GM21423 (cell line): ENCODE measurements around the gene BGN.
A peak's percentile ranks its signal among the peaks of the same experiment; 100 is the strongest.

ENCODE experiments used
- ATAC-seq: cut with Tn5 transposase; IDR thresholded peaks from one replicate; pipeline ENCODE4 v1.9.1; 2021; ENCODE audit warnings: mild to moderate bottlenecking, moderate library complexity; ENCODE audit not compliant: unreplicated experiment

Gene BGN

DNA sequence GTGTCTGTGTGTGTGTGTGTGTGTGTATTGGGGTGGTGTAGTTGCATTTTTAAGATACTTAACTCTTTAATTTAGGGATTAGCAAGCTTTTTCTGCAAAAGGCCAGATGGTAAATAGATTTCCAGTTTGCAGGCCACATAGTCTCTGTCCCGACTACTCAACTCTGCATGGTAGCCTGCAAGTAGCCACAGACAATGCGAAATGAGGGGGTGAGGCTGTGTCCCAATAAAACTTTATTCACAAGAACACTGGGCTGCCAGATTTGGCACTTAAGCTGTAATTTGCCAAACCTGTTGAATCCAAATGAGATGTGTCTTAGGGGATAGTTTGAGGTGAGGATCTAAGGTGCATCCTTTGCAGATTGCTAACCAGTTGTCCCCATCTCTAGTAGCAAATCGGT, 29.5 kb downstream of the BGN start:
- ATAC-seq = no peak

- ATAC-seq = no peak
Observed at GRCh38 chrX:153525451-153525850, 30.7 kb downstream of the BGN start.

- no peak for ATAC-seq
Observed at GRCh38 chrX:153526042-153526441, 31.3 kb downstream of the BGN start.

DNA sequence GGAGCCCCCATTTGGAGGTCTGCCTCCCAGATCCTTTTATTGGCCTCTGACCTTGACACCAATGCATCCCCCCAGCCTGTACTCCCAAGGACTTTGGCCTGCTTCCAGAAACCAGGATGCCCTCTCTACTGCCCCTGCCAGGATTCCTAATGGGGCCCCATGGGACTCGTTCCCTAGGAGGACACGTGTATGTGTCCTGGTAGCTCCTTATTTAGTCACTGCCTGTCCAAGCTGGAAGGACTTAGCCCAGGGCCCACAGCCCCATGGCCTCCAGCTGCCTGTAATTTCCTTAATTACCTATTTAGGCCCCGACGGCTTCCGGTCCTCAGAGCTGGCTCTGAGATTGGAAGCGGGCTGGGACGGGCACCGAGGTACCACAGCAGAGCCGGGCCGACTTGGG, 32.0 kb downstream of the BGN start:
- ATAC-seq = no peak

GRCh38 chrX:153527208-153527607, 32.4 kb downstream of the BGN start:
- ATAC-seq = no peak

- ATAC-seq = no peak
Observed at GRCh38 chrX:153530411-153531129, 35.8 kb downstream of the BGN start.

DNA sequence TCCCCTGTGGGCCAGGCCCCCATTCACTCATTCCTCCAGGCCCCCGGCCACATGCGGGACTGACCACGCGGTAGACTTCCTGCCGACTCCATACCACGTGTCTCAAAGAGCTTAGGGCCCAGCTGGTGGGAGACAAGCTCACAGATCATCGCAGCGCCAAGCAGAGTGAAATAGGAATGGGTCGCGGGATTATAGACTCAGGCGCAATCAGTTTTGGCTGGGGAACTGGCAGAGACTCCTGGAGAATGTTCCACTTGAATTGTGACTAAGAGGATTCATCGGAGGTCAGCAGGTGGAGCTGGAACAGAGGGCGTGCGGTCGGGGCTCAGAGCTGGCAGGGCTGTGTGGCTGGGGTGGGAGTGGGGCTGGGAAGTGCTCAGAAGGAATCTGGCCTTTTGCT, 38.3 kb downstream of the BGN start:
- ATAC-seq = no peak

DNA sequence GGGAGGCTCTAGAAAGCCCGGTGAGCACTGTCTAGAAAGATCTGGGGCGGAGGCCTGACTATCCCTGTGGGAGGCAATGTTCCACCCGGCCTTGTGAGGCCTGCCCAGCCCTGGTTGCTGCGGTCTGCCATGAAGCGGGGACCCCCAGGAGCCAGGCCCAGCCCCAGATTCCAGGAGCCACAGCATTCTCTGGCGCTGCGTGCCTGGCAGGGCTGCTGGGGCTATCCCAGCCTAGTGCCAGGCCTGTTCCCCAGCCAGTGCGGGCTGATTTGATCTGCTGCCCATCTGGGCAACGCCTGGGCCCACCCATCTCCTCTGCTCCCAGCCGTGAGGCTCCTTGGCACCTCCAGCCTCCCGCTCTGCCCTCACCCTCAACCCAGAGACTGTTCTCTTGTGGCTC, 42.3 kb downstream of the BGN start:
- no peak for ATAC-seq

DNA sequence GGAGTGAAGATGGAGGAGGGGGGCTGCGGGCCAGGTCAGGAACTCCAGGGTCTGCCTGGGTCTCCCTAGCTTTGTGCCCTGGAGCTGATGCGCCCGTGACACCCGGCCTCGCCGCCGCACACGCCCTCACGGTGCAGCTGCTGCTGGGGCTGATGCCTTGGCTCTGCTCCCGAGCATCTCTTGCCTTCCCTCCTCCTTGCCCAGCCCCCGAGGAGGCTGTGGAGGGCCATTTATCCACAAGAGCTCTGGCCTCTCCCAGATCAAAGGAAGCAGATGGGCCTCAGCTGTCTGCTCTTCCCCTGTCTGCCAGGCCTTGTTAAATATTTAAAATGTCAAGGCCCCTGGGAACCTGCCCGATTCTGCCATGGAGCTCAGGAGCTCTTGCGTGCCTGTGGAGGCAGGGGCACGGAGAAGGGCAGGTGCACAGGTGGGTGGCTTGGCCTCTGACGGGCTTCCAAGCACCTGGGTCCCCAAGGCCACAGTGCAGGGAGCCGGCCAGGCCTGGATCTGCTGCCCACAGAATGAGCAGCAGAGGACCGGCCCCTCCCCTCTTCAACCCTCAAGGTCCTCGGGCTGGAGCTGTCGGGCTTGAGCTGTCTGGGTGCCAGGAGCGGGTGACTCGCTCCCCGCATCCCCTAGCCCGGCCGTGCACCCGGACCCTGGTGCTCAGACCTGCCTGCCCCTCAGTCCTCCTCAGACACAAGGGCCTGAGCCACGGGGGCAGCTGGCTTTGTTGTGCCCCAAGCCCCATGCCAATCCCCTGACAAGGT, 42.9 kb downstream of the BGN start:
- no peak for ATAC-seq

DNA sequence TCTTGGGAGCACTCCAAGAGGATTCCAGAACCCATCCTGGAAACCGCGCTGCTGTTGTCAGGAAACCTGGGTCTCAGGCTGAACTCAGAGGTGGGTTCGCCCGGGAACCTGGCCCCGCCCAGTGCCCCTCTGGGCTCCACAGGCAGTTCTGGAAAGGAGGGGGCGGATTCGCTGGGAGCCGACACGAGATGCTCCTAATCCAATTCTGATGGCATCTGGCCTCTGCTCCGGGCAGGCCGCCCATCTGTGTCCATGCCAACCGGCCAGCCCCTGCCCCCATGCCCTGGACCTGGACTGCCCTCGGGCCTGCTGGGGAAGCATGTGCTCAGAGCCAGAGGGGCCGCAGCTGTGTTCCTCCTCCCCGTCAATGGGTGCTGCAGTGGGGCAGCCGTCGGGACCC, 43.6 kb downstream of the BGN start:
- ATAC-seq = no peak

- peak; percentile 63 for ATAC-seq
Observed at GRCh38 chrX:153539171-153539978, 44.6 kb downstream of the BGN start.

GRCh38 chrX:153539979-153540358, 45.2 kb downstream of the BGN start:
- no peak for ATAC-seq

DNA sequence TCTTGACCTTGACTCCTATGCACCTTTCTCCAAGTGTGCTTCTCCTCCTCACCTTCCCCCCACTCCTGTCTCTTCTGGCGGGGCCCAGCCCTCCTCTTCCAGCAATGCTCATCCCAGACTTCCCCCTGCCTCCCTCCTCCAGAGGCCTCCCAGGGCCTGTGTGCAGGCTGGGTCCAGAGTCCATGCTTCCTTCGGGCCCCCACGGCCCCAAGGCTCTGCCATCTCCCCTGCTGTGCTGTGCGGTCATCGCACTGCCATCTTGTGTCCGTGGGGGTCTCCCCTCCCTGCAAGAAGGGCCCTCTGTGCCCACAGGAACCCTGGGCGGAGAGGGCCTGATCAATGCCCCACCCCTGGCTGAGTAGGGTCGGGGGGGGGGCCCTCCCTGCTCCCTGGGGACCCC, 49.9 kb downstream of the BGN start:
- no peak for ATAC-seq

DNA sequence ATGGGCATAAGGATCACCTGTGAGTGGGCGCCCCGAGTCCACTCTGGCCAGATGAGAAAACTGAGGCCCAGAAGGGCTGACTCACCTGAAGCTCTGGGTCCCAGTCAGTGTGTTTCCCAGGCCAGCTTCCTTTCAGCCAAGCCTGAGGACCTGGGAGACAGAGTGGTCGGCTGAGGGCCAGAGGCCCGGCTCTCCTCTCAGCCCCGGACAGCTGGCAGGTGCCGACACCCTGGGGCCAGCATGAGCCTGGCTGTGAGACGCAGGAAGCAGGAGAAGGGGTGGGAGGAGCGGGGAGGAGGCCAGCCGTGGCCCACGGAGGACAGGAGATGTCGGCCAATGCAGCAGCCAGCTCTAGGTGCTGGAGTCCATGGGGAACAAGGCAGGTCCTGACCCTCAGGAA, 51.6 kb downstream of the BGN start:
- ATAC-seq = no peak

GRCh38 chrX:153547195-153547594, 52.4 kb downstream of the BGN start:
- no peak for ATAC-seq

DNA sequence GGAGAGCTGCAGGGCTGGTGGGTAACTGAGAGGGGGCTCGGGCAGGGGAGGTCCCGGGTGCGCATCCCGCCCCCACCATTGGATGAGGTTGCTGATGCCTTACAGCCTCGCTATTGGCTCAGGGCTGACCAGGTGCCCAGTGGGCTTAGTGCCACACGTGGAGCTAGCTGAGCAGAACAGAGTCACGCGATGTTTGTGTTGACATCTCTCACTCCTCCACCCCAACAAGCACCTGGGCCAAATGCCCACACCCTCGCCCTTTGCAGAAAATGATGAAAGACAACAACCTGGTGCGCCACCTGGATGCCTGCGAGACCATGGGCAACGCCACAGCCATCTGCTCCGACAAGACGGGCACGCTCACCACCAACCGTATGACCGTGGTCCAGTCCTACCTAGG, 54.5 kb downstream of the BGN start:
- no peak for ATAC-seq

- ATAC-seq = no peak
Observed at GRCh38 chrX:153549807-153550206, 55.0 kb downstream of the BGN start.

DNA sequence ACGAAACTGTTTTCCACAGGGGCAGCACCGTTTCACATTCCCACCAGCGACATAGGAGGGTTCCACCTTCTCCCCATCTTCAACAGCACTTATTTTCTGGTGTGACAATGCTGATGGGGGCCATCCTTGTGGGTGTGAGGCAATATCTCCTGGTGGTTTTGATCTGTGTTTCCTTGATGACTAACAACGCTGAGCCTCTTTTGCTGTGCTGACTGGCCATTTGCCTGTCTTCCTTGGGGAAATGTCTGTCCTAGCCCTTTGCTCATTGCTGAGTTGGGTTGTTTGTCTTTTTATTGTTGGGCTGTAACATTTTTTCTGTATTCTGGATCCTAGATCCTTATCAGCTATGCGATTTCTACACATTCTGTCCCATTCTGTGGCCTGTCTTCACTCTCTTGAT, 56.4 kb downstream of the BGN start:
- no peak for ATAC-seq

DNA sequence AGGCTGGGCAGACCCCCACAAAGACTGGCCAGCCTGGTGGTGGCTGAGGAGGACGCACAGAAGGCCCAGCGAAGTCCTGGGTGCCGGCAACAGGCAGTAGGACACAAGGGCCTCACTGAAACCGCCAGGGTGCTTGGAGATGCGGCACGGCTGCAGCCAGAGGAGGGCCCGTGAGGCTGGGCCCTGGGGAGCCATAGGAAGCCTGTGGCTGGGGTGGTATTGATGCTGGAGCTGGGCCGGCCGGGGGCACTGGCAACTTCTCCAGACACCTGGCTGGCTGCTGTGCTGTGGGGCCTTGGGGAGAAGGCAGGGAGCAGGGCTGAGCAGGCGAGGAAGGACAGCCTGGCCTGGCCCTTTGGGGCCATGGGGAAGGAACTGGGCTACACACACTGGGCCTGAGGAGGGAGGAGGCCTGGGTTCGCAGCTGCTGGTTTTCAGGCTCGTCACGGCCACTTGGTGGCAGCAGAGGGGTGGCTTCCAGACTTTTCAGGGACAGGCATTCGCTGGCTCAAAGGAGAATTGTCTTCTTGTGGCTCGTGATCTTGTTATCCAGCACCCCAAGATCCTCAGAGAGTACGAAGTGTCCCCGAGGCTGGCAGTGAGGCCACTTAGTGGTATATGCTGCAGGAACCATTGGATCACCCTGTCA, 59.9 kb downstream of the BGN start:
- ATAC-seq = no peak

GRCh38 chrX:153556767-153557166, 62.0 kb downstream of the BGN start:
- ATAC-seq = no peak

GRCh38 chrX:153557618-153558355, 63.0 kb downstream of the BGN start:
- no peak for ATAC-seq
